ENCODE results near the gene LILRA6. TPM values are rescaled to one million over a fixed set of nuclear protein-coding genes. Genes with fewer than 3 reads are reported as not detected.

LILRA6 gene
- total RNA-seq, 1 donor from 2014 or later, result not detected

Other genes starting within 250 kb of the LILRA6 start
- gene VSTM1, start 178.9 kb downstream of the LILRA6 start, total RNA-seq, result not detected in 2 replicates
- gene TARM1, start 161.4 kb downstream of the LILRA6 start, total RNA-seq, result not detected in 2 replicates
- 0.23 and 0.39 TPM in 2 replicates for gene OSCAR, start 142.0 kb downstream of the LILRA6 start, total RNA-seq
- 105 and 115 TPM in 2 replicates for gene NDUFA3, start 139.9 kb downstream of the LILRA6 start, total RNA-seq
- 29.3 TPM in 2 replicates for gene TFPT, start 127.1 kb downstream of the LILRA6 start, total RNA-seq
- 90.6 and 94.2 TPM in 2 replicates for gene PRPF31, start 127.0 kb downstream of the LILRA6 start, total RNA-seq
- 61.6 and 67.5 TPM in 2 replicates for gene CNOT3, start 105.0 kb downstream of the LILRA6 start, total RNA-seq
- gene LENG1, start 83.1 kb downstream of the LILRA6 start, total RNA-seq, result 4.0 and 5.1 TPM in 2 replicates
- gene TMC4, start 69.6 kb downstream of the LILRA6 start, total RNA-seq, result 0.16 and 0.37 TPM in 2 replicates
- 311 and 318 TPM in 2 replicates for gene MBOAT7, start 53.2 kb downstream of the LILRA6 start, total RNA-seq
- gene TSEN34, start 51.5 kb downstream of the LILRA6 start, total RNA-seq, result 16.8 and 19.0 TPM in 2 replicates
- gene RPS9, start 41.9 kb downstream of the LILRA6 start, total RNA-seq, result 1,460 and 1,467 TPM in 2 replicates
- gene LILRB3, start 19.8 kb downstream of the LILRA6 start, total RNA-seq, result 0.64 TPM in 1 of 2 replicates, not detected in the other
- 0.05 TPM in 1 of 2 replicates, not detected in the other for gene LILRB5, start 14.5 kb upstream of the LILRA6 start, total RNA-seq
- gene LILRB2, start 38.3 kb upstream of the LILRA6 start, total RNA-seq, result not detected in 2 replicates
- gene LILRA5, start 70.4 kb upstream of the LILRA6 start, total RNA-seq, result not detected in 2 replicates
- gene LILRA4, start 96.4 kb upstream of the LILRA6 start, total RNA-seq, result not detected in 2 replicates
- gene LAIR1, start 122.1 kb upstream of the LILRA6 start, total RNA-seq, result 8.8 and 10.8 TPM in 2 replicates
- gene TTYH1, start 172.7 kb upstream of the LILRA6 start, total RNA-seq, result 0.50 TPM in 1 of 2 replicates, not detected in the other
- gene LENG8, start 206.4 kb upstream of the LILRA6 start, total RNA-seq, result 203 and 209 TPM in 2 replicates
- 7.5 and 8.1 TPM in 2 replicates for gene LENG9, start 221.0 kb upstream of the LILRA6 start, total RNA-seq
- 1.0 TPM in 1 of 2 replicates, not detected in the other for gene CDC42EP5, start 230.5 kb upstream of the LILRA6 start, total RNA-seq

Data from activated T-helper 2 cell treated with anti-CD3 and anti-CD28 coated beads, Interferon-gamma antibody, Interleukin-2, Interleukin-4, amounts not matched to agents 10 μg/mL and 5 μg/mL and 100 μg/mL, durations not matched to agents 14 hours and 24 hours and 36 hours (primary cell).